K562 (cell line): ENCODE data around the gene KNL1. TPM values are rescaled to one million over a fixed set of nuclear protein-coding genes. Genes with fewer than 3 reads are reported as not detected.

Source experiments
- CUX1 ChIP-seq: fragments of 200-800 bp; sonication (Bioruptor generic); IDR thresholded peaks from 2 replicates; pipeline ENCODE4 v1.6.1; 2016; ENCODE audit warnings: missing genetic modification characterization, missing compliant biosample characterization
- HCFC1 ChIP-seq: IDR thresholded peaks from 2 replicates; pipeline ENCODE4 v1.6.1; 2012; ENCODE audit warnings: low read depth, low read length, improper control_type of control experiment
- HDAC1 ChIP-seq, 2 experiments: fragments of 450-650 bp; IDR thresholded peaks; 2 replicates each; pipeline ENCODE4 v1.6.1; 2016 to 2017; ENCODE audit warnings: inconsistent platforms in 1 of 2, mild to moderate bottlenecking in 1 of 2, moderate library complexity in 1 of 2
- HNRNPUL1 ChIP-seq: fragments of 200-400 bp; formaldehyde crosslinking; IDR thresholded peaks from 2 replicates; pipeline ENCODE4 v1.6.1; 2017; ENCODE audit warnings: low read length
- MCM3 ChIP-seq: fragments of 450-650 bp; IDR thresholded peaks from 2 replicates; pipeline ENCODE4 v1.6.1; 2016
- NR4A1 ChIP-seq, 2 experiments: fragments of 250-450 bp in 1 of 2; fragments of 450-650 bp in 1 of 2; sonication (Bioruptor Pico) in 1 of 2; IDR thresholded peaks; 2 replicates each; pipeline versions ENCODE4 v1.4.0 to v1.6.1; 2016 to 2020; ENCODE audit warnings: mild to moderate bottlenecking in 2 of 2, missing compliant biosample characterization in 1 of 2, missing genetic modification characterization in 1 of 2, moderate library complexity in 1 of 2
- PPARD ChIP-seq: fragments of 250-450 bp; sonication (Bioruptor Pico); IDR thresholded peaks from 2 replicates; pipeline ENCODE4 v1.8.0; 2022; ENCODE audit warnings: inconsistent platforms, mild to moderate bottlenecking, moderate library complexity
- SAFB ChIP-seq: fragments of 200-400 bp; formaldehyde crosslinking; IDR thresholded peaks from 2 replicates; pipeline ENCODE4 v1.6.1; 2017; ENCODE audit warnings: low read depth, low read length, borderline replicate concordance
- TCF15 ChIP-seq: fragments of 250-450 bp; sonication (Bioruptor Pico); IDR thresholded peaks from 2 replicates; pipeline ENCODE4 v1.8.0; 2022; ENCODE audit warnings: moderate library complexity, mild to moderate bottlenecking, inconsistent platforms
- TOE1 ChIP-seq, 2 experiments: fragments of 450-650 bp in 1 of 2; sonication (generic) in 1 of 2; formaldehyde crosslinking in 1 of 2; IDR thresholded peaks; 2 replicates each; pipeline versions ENCODE4 v1.7.1 to v1.8.0; 2016 to 2022; ENCODE audit warnings: borderline replicate concordance in 2 of 2, mild to moderate bottlenecking in 2 of 2, antibody characterized with exemption in 1 of 2, inconsistent platforms in 1 of 2, low read depth in 1 of 2, missing genetic modification reagents in 1 of 2, moderate library complexity in 1 of 2
- XRCC5 ChIP-seq: fragments of 200-400 bp; formaldehyde crosslinking; IDR thresholded peaks from 2 replicates; pipeline ENCODE4 v1.6.1; 2017; ENCODE audit warnings: low read depth, mild to moderate bottlenecking, low read length
- ZBTB34 ChIP-seq: fragments of 250-450 bp; sonication (Bioruptor Pico); IDR thresholded peaks from 2 replicates; pipeline ENCODE4 v1.8.0; 2021; ENCODE audit warnings: mild to moderate bottlenecking, moderate library complexity
- ZFX ChIP-seq: sonication (generic); formaldehyde crosslinking; IDR thresholded peaks from 2 replicates; pipeline ENCODE4 v1.8.0; 2022; ENCODE audit warnings: mild to moderate bottlenecking, missing genetic modification reagents, moderate library complexity
- ZNF354B ChIP-seq: fragments of 250-450 bp; sonication (Bioruptor Pico); IDR thresholded peaks from 2 replicates; pipeline ENCODE4 v1.4.0; 2020
- ZNF431 ChIP-seq: sonication (generic); formaldehyde crosslinking; IDR thresholded peaks from 2 replicates; pipeline ENCODE4 v1.8.0; 2022; ENCODE audit warnings: mild to moderate bottlenecking, missing genetic modification reagents
- ZNF584 ChIP-seq: fragments of 200-800 bp; sonication (Bioruptor generic); IDR thresholded peaks from 2 replicates; pipeline ENCODE4 v1.6.1; 2016; ENCODE audit warnings: low read depth, mild to moderate bottlenecking, missing genetic modification characterization, missing compliant biosample characterization
- ZNF740 ChIP-seq, 3 experiments: fragments of 200-800 bp in 1 of 3; sonication (Bioruptor generic) in 1 of 3; sonication (generic) in 1 of 3; formaldehyde crosslinking in 1 of 3; IDR thresholded peaks; 2 replicates each; pipeline versions ENCODE4 v1.6.1 to v1.8.0; 2016 to 2022; ENCODE audit warnings: mild to moderate bottlenecking in 2 of 3, missing compliant biosample characterization in 2 of 3, missing genetic modification characterization in 2 of 3, missing genetic modification reagents in 1 of 3
- polyA plus RNA-seq, 8 experiments: library from polyadenylated mRNA; depleted of rRNA in 4 of 8; stranded (reverse) in 5 of 8; unstranded in 3 of 8; fragments of >200 nt; fragmentation: Nextera tagmentation in 2 of 8; fragmentation: Illumina TruSeq in 1 of 8; extraction: Ambion mirVana in 2 of 8; extraction: Trizol in 1 of 8; gene quantifications; 2 replicates each; pipeline versions ENCODE4 v1.2.1 to v1.2.3, GENCODE V29; 2011 to 2014; ENCODE audit warnings: inconsistent platforms in 1 of 8, missing spikeins in 1 of 8
- total RNA-seq, 7 experiments: library from RNA; depleted of rRNA in 6 of 7; stranded (reverse); fragments of >200 nt in 6 of 7; fragmentation: Illumina TruSeq in 2 of 7; extraction: Trizol in 2 of 7; gene quantifications; 2 replicates each; pipeline versions ENCODE4 v1.2.1 to v1.2.3, GENCODE V29; 2011 to 2021; ENCODE audit warnings: low replicate concordance in 1 of 7

Gene KNL1
- total and polyA plus RNA-seq, 9 of the 15 experiments (the other 6 are each of a cell fraction or from before 2014, with no cell fraction given) = 14.5 to 65.4 (median 34.6) TPM

GRCh38 chr15:40694688-40695468 is 100.8 kb downstream of the KNL1 start, which contains the start of gene RAD51 (continued):
- TF ChIP-seq CUX1 (no peak), NR4A1 (CRISPR knock-in tag; IDR thresholded peaks at IDR 0.05) (no peak), NR4A1 (tag; IDR thresholded peaks at IDR 0.05) (peak; percentile 47; the same call in 1 of the 2 replicates), ZNF354B (CRISPR knock-in tag) (no peak), PPARD (CRISPR knock-in tag) (no peak), XRCC5 (no peak), HDAC1 (IDR thresholded peaks at IDR 0.05) (peak in 1 of 2 experiments; percentile 100; a peak in 3 of 4 replicates), TOE1 (IDR thresholded peaks at IDR 0.05; ENCODE audit: borderline replicate concordance) (0 out of 2 replicates have a peak, but pooled peaks have one; percentile 66), TOE1 (CRISPR knock-in tag; IDR thresholded peaks at IDR 0.05; ENCODE audit: borderline replicate concordance, low read depth) (peak; percentile 24; the same call in 1 of the 2 replicates), SAFB (no peak), ZNF740 (CRISPR knock-in tag; IDR thresholded peaks at IDR 0.05) (no peak), ZNF740 (tag; IDR thresholded peaks at IDR 0.05) (no peak), MCM3 (no peak), ZFX (CRISPR knock-in tag) (peak; percentile 89), ZBTB34 (CRISPR knock-in tag) (no peak), HNRNPUL1 (no peak), TCF15 (no peak), HCFC1 (peak; percentile 92), ZNF584 (CRISPR knock-in tag) (no peak), ZNF431 (CRISPR knock-in tag) (no peak; the same call in 1 of the 2 replicates)
